T-helper 1 cell treated with Interleukin-12 subunit alpha and Interleukin-12 subunit beta and Interleukin-4 antibody, amounts not matched to agents 30 ng/mL and 1 ng/mL, for 36 hours (primary cell): ENCODE measurements around the gene TFR2. TPM values are rescaled to one million over a fixed set of nuclear protein-coding genes. Genes with fewer than 3 reads are reported as not detected.

Experiments
- intact Hi-C: fragments of 100-400 bp; cut with micrococcal nuclease; formaldehyde crosslinking; loops from one replicate; pipeline ENCODE4 v1.15.1; 2024
- total RNA-seq: library from RNA; stranded (reverse); gene quantifications from 2 replicates; pipeline ENCODE4 v1.2.3, GENCODE V29; 2022

The TFR2 gene
- total RNA-seq, 1 donor from 2014 or later, result 9.8 TPM

DNA sequence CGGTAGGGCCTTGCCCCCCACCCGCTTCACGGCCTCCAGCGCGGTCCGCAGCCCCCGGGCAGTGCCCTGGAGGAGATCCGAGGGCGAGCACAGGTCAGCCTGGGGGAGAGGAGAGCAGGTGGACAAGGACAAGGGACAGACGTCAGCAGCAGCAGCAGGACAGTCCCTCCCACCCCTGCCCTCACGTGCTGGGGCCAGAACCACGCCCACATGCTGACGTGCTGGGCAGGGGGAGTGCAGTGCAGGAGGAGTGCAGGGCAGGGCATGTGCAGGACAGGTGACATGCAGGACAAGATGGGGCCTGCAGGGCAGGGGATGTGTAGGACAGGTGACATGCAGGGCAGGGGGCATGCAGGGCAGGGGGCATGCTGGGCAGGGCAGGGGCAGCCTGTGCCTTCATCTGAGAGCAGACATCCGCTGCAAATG is 66.1 kb downstream of the TFR2 start:
- intact Hi-C loops, result no loop called here

DNA sequence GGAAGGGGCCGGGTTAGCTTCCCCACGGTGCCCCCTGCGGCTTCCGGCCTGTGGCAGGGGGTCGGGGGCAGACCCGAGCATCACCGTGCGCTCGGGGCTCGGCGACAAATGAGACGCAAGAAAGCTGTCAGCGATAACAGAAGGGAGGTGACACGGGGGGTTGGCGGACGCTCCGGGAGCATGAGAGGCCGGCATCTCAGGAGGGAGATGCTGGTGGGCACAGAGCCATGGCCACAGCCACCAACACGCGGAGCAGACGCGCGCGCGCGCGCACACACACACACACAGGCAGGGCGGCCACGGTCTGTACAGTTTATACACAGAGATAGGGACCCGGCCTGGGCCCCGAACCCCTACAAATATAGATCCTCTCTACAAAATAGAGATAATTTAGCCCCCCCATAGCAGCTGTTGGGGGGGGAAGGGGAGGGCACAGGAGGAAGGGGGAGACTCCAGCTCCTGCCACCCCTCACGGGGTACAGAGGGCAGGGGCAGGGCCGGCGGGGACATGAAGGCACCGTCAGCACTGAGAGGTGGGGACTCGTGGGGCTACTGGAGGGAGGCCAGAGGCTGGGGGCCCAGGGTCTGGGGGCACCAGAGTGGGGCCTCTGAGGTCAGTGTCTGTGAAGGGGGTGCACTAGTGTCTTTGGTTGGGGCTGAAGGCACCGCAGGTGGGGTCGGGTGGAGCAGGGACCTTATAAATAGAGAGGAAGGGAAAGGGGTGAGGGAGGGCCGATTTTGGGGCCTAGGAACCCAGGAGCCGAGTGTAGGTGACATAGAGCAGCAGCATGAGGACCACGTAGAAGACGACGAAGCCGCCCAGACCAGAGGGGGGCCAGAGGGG is 66.8 kb downstream of the TFR2 start:
- intact Hi-C loops, result no loop called here

DNA sequence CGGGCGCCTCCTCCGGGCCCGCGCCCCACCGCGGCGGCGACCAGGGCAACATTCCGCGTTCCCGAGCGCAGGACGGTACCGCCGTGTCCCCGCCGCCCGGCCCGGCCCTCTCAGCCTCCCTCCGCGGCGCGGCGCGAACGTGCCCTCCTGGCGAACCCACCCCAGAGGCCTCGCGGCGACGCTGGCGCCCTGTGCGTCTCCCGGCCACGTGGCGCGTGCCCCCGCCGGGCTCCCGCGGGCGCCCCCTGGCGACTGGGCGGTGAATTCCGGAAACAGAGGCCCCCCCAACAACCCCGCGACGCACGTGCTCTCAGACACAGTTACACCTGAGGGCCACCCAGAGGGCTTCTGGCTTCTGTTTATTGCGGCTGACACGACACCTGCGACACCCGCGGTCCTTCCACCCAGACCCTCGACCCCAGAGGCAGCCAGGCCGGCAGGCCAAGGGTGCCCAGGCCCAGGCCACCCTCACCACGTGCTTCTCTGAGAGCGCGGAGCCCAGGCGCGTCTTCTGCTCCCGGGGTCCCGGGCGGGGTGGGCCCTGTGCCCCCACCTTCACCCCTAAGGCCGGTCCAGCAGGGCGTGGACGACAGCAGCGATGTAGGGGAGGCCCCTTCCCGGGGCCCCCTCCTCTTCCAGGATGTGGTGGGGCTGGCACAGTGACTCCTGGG is 67.5 kb downstream of the TFR2 start, which contains the start of gene SAP25:
SAP25 (minus strand) TSS at position 210 of the 671 bp plus-strand sequence; CDS start at position 52, 158 bp downstream.
- intact Hi-C loops, result no loop called here

DNA sequence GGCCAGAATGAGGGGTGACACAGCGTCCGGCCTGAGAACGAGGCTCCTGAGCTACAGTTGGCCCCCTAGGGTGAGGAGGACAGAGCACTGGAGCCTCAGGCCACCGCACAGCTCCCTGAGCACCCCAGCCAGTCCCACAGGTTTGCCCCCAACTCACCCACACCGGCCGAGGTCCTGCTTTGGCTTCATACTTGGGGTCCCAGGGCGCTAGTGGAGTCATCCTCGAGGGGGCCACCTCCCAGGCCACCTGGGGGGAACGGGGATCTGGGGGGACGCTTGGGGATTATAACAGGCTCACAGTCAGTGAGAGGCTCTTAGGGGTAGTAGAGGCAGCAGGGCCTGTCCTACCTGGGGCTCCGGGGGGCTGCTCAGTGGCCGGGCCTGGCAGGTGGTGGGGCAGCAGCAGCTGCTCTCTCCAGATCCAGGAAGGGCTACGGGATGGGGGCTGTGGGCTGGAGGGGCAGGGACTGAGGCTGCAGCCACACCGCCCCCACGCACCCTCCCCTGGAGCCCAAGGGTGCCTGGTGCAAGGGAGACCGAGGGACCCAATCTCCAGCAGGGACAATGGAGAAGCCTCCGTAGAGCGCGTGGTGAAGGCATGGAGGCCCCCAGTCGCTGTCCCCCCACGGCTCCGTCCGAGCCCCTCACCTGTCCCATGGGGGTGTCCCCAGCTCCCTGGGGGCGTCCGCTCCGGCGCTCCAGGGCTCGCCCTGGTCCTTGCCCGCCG is 68.2 kb downstream of the TFR2 start:
- intact Hi-C loops, result no loop called here

DNA sequence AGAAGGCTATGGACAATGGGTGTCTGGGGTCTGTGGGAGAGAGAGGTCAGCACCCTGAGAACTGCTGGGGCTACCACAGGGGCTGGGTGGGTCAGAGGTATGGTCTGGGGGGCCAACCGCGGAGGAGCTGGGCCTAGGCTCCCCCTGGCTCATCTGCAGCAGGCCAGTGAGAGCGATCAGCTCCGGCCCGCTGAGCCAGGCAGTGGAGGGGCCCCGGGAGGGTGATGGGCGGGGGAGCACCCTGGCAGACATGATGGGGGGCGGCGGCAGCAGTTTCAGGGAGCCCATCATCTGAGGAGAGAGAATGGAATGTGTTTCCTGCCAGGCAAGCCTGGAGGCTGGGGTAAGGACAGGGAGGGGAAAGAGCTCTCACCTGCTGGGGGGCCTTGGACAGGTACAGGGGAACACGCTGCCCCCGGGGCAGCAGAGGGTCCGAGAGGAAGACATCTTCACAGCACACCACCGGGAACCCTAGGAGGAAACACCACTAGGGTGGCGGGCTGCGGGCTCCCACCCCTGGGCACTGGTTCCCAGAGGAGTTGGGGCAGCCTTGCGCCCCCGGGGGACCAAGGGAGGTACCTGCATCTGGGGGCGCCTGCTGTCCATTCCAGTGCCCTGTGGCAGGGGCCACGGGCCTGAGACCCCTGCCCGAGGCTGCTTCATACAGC is 68.9 kb downstream of the TFR2 start:
- intact Hi-C loops, result no loop called here

DNA sequence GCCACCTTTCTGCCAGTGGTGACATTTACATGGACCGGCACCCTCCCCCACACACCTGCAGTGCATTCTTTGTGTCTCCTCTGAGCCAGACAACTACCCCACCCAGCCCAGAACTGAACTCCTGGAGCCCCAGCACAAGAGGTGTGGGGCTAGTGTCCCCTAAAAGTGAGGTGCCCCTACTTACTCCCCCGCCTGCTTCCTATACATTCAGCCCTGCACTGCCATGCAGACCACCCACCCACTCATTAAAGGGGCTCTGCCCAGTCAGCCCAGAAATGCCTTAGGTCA is 69.6 kb downstream of the TFR2 start:
- intact Hi-C loops, result no loop called here

DNA sequence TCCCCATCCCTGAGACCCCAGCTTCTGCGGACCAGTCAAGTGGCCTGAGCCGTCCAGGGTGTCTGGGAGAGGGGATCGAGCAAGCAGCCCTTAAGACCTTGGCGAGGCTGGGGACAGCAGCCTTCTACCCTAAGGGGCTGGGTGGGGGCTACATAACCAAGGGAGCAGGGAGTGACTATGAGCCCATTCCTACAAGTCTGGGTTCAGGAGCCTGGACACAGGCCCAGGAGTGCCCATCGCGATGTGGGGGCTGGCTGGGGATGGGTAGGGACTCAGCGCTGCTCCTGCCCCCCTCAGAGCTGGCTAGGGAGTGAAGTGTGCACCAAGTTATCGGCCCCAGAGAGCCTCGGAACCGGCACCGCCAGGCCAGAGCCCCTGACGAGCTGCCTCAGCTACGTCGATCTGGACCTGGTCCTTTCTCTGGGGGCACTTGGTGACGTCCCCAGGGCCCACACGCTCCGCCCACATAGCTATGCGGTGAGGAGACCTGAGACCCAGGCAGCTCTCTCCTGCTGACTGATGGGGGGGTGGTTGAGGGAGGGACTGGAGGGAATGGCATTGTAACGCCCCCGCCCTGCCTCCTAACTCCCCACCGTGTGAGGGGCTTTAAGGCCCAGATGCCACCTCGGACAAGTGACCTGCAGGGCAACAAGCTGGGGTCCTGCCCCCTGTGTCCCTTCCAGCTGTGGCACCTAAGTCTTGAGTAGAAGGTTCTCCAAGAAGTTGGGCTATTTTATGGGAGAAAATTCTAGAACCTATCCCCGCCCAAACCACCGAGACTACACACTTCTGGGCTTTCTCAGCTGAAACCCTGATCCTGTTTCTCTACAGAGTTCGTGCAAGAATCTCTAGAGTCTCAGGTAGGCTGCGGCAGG is 70.2 kb downstream of the TFR2 start:
- intact Hi-C loops, result loop anchor here (1.0 kb wide), 1 partner anchor 12 kb away; no protein-coding TSS in a partner anchor

Other genes with a start within 250 kb of the TFR2 start
- 1.8 and 2.4 TPM in 2 replicates for gene ZCWPW1, start 212.8 kb downstream of the TFR2 start, total RNA-seq
- gene MEPCE, start 211.7 kb downstream of the TFR2 start, total RNA-seq, result 42.3 and 43.4 TPM in 2 replicates
- 60.9 and 61.5 TPM in 2 replicates for gene PPP1R35, start 205.1 kb downstream of the TFR2 start, total RNA-seq
- gene SPACDR, start 177.3 kb downstream of the TFR2 start, total RNA-seq, result 2.5 and 2.9 TPM in 2 replicates
- 118 and 125 TPM in 2 replicates for gene TSC22D4, start 162.3 kb downstream of the TFR2 start, total RNA-seq
- 0.12 TPM in 1 of 2 replicates, not detected in the other for gene NYAP1, start 157.6 kb downstream of the TFR2 start, total RNA-seq
- gene AGFG2, start 102.3 kb downstream of the TFR2 start, total RNA-seq, result 58.0 and 62.3 TPM in 2 replicates
- 20.9 and 23.8 TPM in 2 replicates for gene SAP25, start 67.7 kb downstream of the TFR2 start, total RNA-seq
- gene LRCH4, start 55.4 kb downstream of the TFR2 start, total RNA-seq, result 171 and 180 TPM in 2 replicates
- gene FBXO24, start 55.2 kb downstream of the TFR2 start, total RNA-seq, result 0.66 and 0.85 TPM in 2 replicates
- gene PCOLCE, start 39.2 kb downstream of the TFR2 start, total RNA-seq, result 5.4 and 7.3 TPM in 2 replicates
- gene MOSPD3, start 29.0 kb downstream of the TFR2 start, total RNA-seq, result 44.0 and 44.4 TPM in 2 replicates
- not detected in 2 replicates for gene ACTL6B, start 14.9 kb upstream of the TFR2 start, total RNA-seq
- 228 and 230 TPM in 2 replicates for gene GNB2, start 32.2 kb upstream of the TFR2 start, total RNA-seq
- gene GIGYF1, start 52.7 kb upstream of the TFR2 start, total RNA-seq, result 47.1 and 54.5 TPM in 2 replicates
- gene POP7, start 64.6 kb upstream of the TFR2 start, total RNA-seq, result 42.5 TPM in 2 replicates
- gene EPO, start 78.9 kb upstream of the TFR2 start, total RNA-seq, result not detected in 2 replicates
- gene ZAN, start 92.0 kb upstream of the TFR2 start, total RNA-seq, result not detected in 2 replicates
- 1.0 TPM in 2 replicates for gene EPHB4, start 186.0 kb upstream of the TFR2 start, total RNA-seq
- 52.4 TPM in 2 replicates for gene SLC12A9, start 211.2 kb upstream of the TFR2 start, total RNA-seq
- 26.3 and 28.4 TPM in 2 replicates for gene TRIP6, start 225.8 kb upstream of the TFR2 start, total RNA-seq
- 229 and 233 TPM in 2 replicates for gene SRRT, start 233.6 kb upstream of the TFR2 start, total RNA-seq
- gene UFSP1, start 248.2 kb upstream of the TFR2 start, total RNA-seq, result 3.3 and 3.7 TPM in 2 replicates